Renal pelvis (tissue), 12 donors: ENCODE data around the gene FOXO1. TPM values are rescaled to one million over a fixed set of nuclear protein-coding genes. Genes with fewer than 3 reads are reported as not detected.
A peak's percentile ranks its signal among the peaks of the same experiment; 100 is the strongest.
"Not testable (repeated sequence)": the region's sequence is repeated elsewhere in the genome, so short reads cannot be mapped to it uniquely, and the experiment has no call there.

Experiments used
- DNase-seq: peaks from one replicate; pipeline ENCODE4 v3.0.0-alpha.2; 2013
- long read RNA-seq, 16 experiments: transcript quantifications; one replicate each; lab custom pipeline, GENCODE V29; 2026
- polyA plus RNA-seq, 3 donors: library from polyadenylated mRNA; unstranded; fragments of 120-200 nt; gene quantifications; one replicate each; pipeline ENCODE4 v1.2.1, GENCODE V29; 2013; ENCODE audit not compliant: insufficient read length in 3 of 3

Gene FOXO1
- 10 to 100 TPM; 12.9 to 14.0 (median 14.0) TPM for polyA plus RNA-seq
- long read RNA-seq, donor 1, full-length matches to known transcripts = 3 of 3 reads
- long read RNA-seq, donor 1, partial matches to known transcripts = 0 of 3 reads
- long read RNA-seq, donor 1, other reads (novel, unspliced or antisense) = 0 of 3 reads
- long read RNA-seq, donor 2, full-length matches to known transcripts = 1 of 1 reads
- long read RNA-seq, donor 2, partial matches to known transcripts = 0 of 1 reads
- long read RNA-seq, donor 2, other reads (novel, unspliced or antisense) = 0 of 1 reads
- long read RNA-seq, donor 3, full-length matches to known transcripts = 3 of 3 reads
- long read RNA-seq, donor 3, partial matches to known transcripts = 0 of 3 reads
- long read RNA-seq, donor 3, other reads (novel, unspliced or antisense) = 0 of 3 reads
- long read RNA-seq, donor 4, full-length matches to known transcripts = 5 of 5 reads
- long read RNA-seq, donor 4, partial matches to known transcripts = 0 of 5 reads
- long read RNA-seq, donor 4, other reads (novel, unspliced or antisense) = 0 of 5 reads
- long read RNA-seq, donor 5, partial matches to known transcripts = 5 of 5 reads
- long read RNA-seq, donor 5, other reads (novel, unspliced or antisense) = 0 of 5 reads
- long read RNA-seq, donor 6, full-length matches to known transcripts = 3 of 12 reads
- long read RNA-seq, donor 6, partial matches to known transcripts = 9 of 12 reads
- long read RNA-seq, donor 6, other reads (novel, unspliced or antisense) = 0 of 12 reads
- long read RNA-seq, donor 7, full-length matches to known transcripts = 2 of 21 reads
- long read RNA-seq, donor 7, partial matches to known transcripts = 19 of 21 reads
- long read RNA-seq, donor 7, other reads (novel, unspliced or antisense) = 0 of 21 reads
- long read RNA-seq, donor 8, full-length matches to known transcripts = 2 of 2 reads
- long read RNA-seq, donor 8, partial matches to known transcripts = 0 of 2 reads
- long read RNA-seq, donor 8, other reads (novel, unspliced or antisense) = 0 of 2 reads
- long read RNA-seq, donor 9, full-length matches to known transcripts = 2 of 9 reads
- long read RNA-seq, donor 9, partial matches to known transcripts = 7 of 9 reads
- long read RNA-seq, donor 9, other reads (novel, unspliced or antisense) = 0 of 9 reads
- long read RNA-seq, donor 10, full-length matches to known transcripts = 1 of 1 reads
- long read RNA-seq, donor 10, partial matches to known transcripts = 0 of 1 reads
- long read RNA-seq, donor 10, other reads (novel, unspliced or antisense) = 0 of 1 reads
- long read RNA-seq, donor 11, full-length matches to known transcripts = 3 of 10 reads
- long read RNA-seq, donor 11, partial matches to known transcripts = 7 of 10 reads
- long read RNA-seq, donor 11, other reads (novel, unspliced or antisense) = 0 of 10 reads
- long read RNA-seq, donor 12, full-length matches to known transcripts = 5 of 12 reads
- long read RNA-seq, donor 12, partial matches to known transcripts = 7 of 12 reads
- long read RNA-seq, donor 12, other reads (novel, unspliced or antisense) = 0 of 12 reads
- long read RNA-seq, donor 13, full-length matches to known transcripts = 3 of 8 reads
- long read RNA-seq, donor 13, partial matches to known transcripts = 5 of 8 reads
- long read RNA-seq, donor 13, other reads (novel, unspliced or antisense) = 0 of 8 reads
- long read RNA-seq, donor 14 = 0 reads
- long read RNA-seq, donor 15, full-length matches to known transcripts = 4 of 4 reads
- long read RNA-seq, donor 15, partial matches to known transcripts = 0 of 4 reads
- long read RNA-seq, donor 15, other reads (novel, unspliced or antisense) = 0 of 4 reads
- long read RNA-seq, donor 16, full-length matches to known transcripts = 1 of 1 reads
- long read RNA-seq, donor 16, partial matches to known transcripts = 0 of 1 reads
- long read RNA-seq, donor 16, other reads (novel, unspliced or antisense) = 0 of 1 reads

- DNase-seq = peak; percentile 84
Observed at GRCh38 chr13:40666045-40666932, at the start of gene FOXO1. TSS of gene FOXO1 (minus strand) at chr13:40666641. CDS start at chr13:40666212, 429 bp downstream.

- DNase-seq = not testable (repeated sequence)
Observed at GRCh38 chr13:40714433-40714832, 48.0 kb upstream of the FOXO1 start.

- DNase-seq = no peak
Observed at GRCh38 chr13:40706439-40706838, 40.0 kb upstream of the FOXO1 start.

GRCh38 chr13:40697711-40698110, 31.3 kb upstream of the FOXO1 start:
- DNase-seq = no peak

GRCh38 chr13:40694426-40694825, 28.0 kb upstream of the FOXO1 start:
- DNase-seq = no peak

- no peak for DNase-seq
Observed at GRCh38 chr13:40692946-40693345, 26.5 kb upstream of the FOXO1 start.

- no peak for DNase-seq
Observed at GRCh38 chr13:40688781-40689180, 22.3 kb upstream of the FOXO1 start.

GRCh38 chr13:40682449-40683240, 16.2 kb upstream of the FOXO1 start:
- DNase-seq = no peak

GRCh38 chr13:40681341-40682146, 15.1 kb upstream of the FOXO1 start:
- no peak for DNase-seq

- no peak for DNase-seq
Observed at GRCh38 chr13:40680659-40681323, 14.3 kb upstream of the FOXO1 start.

- no peak for DNase-seq
Observed at GRCh38 chr13:40679480-40679985, 13.1 kb upstream of the FOXO1 start.

GRCh38 chr13:40677064-40677463, 10.6 kb upstream of the FOXO1 start:
- DNase-seq = no peak

- DNase-seq = no peak
Observed at GRCh38 chr13:40676007-40676406, 9.6 kb upstream of the FOXO1 start.

GRCh38 chr13:40673414-40673813, 7.0 kb upstream of the FOXO1 start:
- no peak for DNase-seq

GRCh38 chr13:40672765-40673397, 6.4 kb upstream of the FOXO1 start:
- no peak for DNase-seq
